Activated naive CD4-positive, alpha-beta T cell treated with Interleukin-2 at 50 U/mL for 16 hours (primary cell): ENCODE data around the gene EGF.
"Not testable (repeated sequence)": the region's sequence is repeated elsewhere in the genome, so short reads cannot be mapped to it uniquely, and the experiment has no call there.

Experiments used
- DNase-seq: peaks from one replicate; pipeline ENCODE4 v3.0.0-alpha.2; 2020

EGF gene

GRCh38 chr4:109912706-109913595, at the start of gene EGF:
Gene EGF, plus strand, starts transcription at chr4:109912883. Its CDS starts 453 bp downstream, at chr4:109913336.
- no peak for DNase-seq

GRCh38 chr4:109864134-109864533, 48.5 kb upstream of the EGF start:
- no peak for DNase-seq

- no peak for DNase-seq
Observed at GRCh38 chr4:109870061-109870460, 42.6 kb upstream of the EGF start.

- no peak for DNase-seq
Observed at GRCh38 chr4:109872065-109872464, 40.6 kb upstream of the EGF start.

- no peak for DNase-seq
Observed at GRCh38 chr4:109872950-109873656, 39.6 kb upstream of the EGF start.

- DNase-seq, result no peak
Observed at GRCh38 chr4:109873791-109874514, 38.7 kb upstream of the EGF start.

- no peak for DNase-seq
Observed at GRCh38 chr4:109875106-109875505, 37.6 kb upstream of the EGF start.

GRCh38 chr4:109875553-109875952, 37.1 kb upstream of the EGF start:
- DNase-seq, result not testable (repeated sequence)

GRCh38 chr4:109876634-109877265, 35.9 kb upstream of the EGF start:
- DNase-seq, result no peak

- no peak for DNase-seq
Observed at GRCh38 chr4:109877400-109877799, 35.3 kb upstream of the EGF start.

- DNase-seq, result no peak
Observed at GRCh38 chr4:109878355-109878754, 34.3 kb upstream of the EGF start.

GRCh38 chr4:109879081-109879480, 33.6 kb upstream of the EGF start:
- no peak for DNase-seq

- no peak for DNase-seq
Observed at GRCh38 chr4:109879636-109880314, 32.9 kb upstream of the EGF start.

GRCh38 chr4:109886303-109886702, 26.4 kb upstream of the EGF start:
- no peak for DNase-seq

GRCh38 chr4:109887071-109887470, 25.6 kb upstream of the EGF start:
- DNase-seq, result no peak

GRCh38 chr4:109890076-109890475, 22.6 kb upstream of the EGF start:
- no peak for DNase-seq

GRCh38 chr4:109902559-109903251, 10.0 kb upstream of the EGF start:
- DNase-seq, result no peak

GRCh38 chr4:109908731-109909130, 4.0 kb upstream of the EGF start:
- DNase-seq, result no peak

GRCh38 chr4:109910256-109910655, 2.4 kb upstream of the EGF start:
- DNase-seq, result no peak

GRCh38 chr4:109913596-109914241, 1.0 kb downstream of the EGF start:
- no peak for DNase-seq

GRCh38 chr4:109914322-109914721, 1.6 kb downstream of the EGF start:
- DNase-seq, result no peak
